HFF-Myc (cell line): ENCODE data around the gene KTI12.
A peak's percentile ranks its signal among the peaks of the same experiment; 100 is the strongest.

ENCODE experiments used
- DNase-seq: peaks from one replicate; pipeline ENCODE4 v3.0.0-alpha.2; 2011; ENCODE audit warnings: low read depth; ENCODE audit errors: extremely low read depth
- H3K4me3 ChIP-seq: replicated peaks from 2 replicates; pipeline ENCODE4 v1.5.1; 2011; ENCODE audit warnings: low read depth, mild to moderate bottlenecking, control low read depth, low read length
- TF ChIP-seq, protein P1 (sequence below): IDR thresholded peaks from 2 replicates; pipeline ENCODE4 v1.5.1; 2012; ENCODE audit warnings: mild to moderate bottlenecking, low read depth, low read length, control low read depth; ENCODE audit errors: missing control alignments

KTI12 gene

GRCh38 chr1:51998701-51999100 lies 34.9 kb downstream of the KTI12 start:
- H3K4me3 ChIP-seq, result no peak overlapping the region
- TF ChIP-seq, protein P1, sequence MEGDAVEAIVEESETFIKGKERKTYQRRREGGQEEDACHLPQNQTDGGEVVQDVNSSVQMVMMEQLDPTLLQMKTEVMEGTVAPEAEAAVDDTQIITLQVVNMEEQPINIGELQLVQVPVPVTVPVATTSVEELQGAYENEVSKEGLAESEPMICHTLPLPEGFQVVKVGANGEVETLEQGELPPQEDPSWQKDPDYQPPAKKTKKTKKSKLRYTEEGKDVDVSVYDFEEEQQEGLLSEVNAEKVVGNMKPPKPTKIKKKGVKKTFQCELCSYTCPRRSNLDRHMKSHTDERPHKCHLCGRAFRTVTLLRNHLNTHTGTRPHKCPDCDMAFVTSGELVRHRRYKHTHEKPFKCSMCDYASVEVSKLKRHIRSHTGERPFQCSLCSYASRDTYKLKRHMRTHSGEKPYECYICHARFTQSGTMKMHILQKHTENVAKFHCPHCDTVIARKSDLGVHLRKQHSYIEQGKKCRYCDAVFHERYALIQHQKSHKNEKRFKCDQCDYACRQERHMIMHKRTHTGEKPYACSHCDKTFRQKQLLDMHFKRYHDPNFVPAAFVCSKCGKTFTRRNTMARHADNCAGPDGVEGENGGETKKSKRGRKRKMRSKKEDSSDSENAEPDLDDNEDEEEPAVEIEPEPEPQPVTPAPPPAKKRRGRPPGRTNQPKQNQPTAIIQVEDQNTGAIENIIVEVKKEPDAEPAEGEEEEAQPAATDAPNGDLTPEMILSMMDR, result no peak
- DNase-seq, result no peak

DNA sequence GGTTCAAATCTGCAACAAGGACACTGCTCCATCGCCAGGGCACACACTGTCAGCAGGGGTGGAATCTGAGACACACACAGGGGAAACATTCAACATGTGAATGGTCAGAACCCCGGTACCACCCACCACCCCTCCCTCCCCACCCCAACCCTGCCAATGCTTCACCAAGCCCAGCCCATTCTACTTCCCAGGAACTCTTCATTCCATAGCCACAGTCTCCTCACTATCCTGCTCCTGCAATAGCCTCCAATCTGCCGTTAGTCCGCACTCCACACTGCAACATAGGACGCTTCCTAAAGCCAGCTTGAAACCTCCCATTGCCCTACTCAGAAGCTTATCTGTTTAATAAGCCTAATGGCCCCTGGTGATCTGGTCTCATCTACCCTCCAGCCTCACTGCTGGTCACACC lies 35.6 kb downstream of the KTI12 start:
- no peak overlapping the region for H3K4me3 ChIP-seq
- DNase-seq, result no peak

GRCh38 chr1:51990478-51990965 lies 43.1 kb downstream of the KTI12 start, which contains the start of gene RAB3B:
Gene RAB3B, minus strand, starts transcription at chr1:51990700. Its CDS starts 13,583 bp downstream, at chr1:51977117.
- TF ChIP-seq, protein P1, result no peak

More for the DNA sequence above, 35.6 kb downstream of the KTI12 start:
- TF ChIP-seq, protein P1, result no peak

DNA sequence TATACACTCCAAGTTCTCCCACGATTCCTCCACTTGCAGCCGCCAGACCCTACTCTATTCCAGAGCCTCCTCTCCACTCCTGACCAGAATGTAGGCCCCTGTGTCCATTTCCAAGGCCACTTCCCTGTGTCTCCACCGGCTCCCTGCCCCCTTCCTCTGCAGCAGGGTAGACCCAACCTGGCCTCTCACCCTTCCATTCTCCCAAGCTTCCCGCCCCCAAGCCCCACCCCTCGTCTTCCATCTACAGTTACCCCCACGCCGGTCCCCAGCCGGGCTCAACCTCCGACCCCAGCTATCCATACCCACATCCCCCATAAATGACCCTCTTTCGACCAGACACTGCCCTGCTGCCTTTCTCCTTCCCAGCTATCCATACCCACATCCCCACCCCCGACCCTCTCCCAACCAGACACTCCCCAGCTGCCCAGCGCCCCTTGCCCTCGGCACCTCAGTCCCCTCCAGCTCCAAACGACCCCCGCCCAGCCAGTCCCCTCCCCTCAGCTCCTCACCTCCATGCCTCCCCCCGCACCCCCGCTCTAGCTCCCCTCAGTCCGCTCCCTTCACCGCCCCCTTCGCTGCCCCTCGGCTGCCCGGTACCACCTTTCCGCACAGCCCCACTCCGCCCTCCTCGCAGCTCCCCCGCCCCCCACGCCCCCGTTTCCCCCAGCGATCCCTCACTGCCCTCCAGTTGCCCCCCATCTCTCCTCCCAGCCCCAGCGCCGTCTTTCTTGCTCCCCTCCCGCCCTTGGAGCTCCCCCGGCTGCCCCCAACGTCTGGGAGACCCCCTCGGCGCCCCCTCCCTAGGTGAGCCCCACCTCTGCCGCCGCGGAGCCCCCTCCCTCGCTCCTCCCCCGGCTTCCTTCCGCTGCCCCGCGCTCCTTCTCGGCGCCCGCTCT lies 43.8 kb downstream of the KTI12 start:
- DNase-seq, result no peak
- H3K4me3 ChIP-seq, result peak overlapping the region; percentile 57
- TF ChIP-seq, protein P1, result no peak

More at GRCh38 chr1:51990478-51990965, 43.1 kb downstream of the KTI12 start, which contains the start of gene RAB3B:
- DNase-seq, result no peak
- H3K4me3 ChIP-seq, result peak within 1 kb of the TSS; percentile 57

GRCh38 chr1:51988254-51988653 lies 45.4 kb downstream of the KTI12 start:
- no peak overlapping the region for H3K4me3 ChIP-seq
- TF ChIP-seq, protein P1, result no peak
- DNase-seq, result no peak

DNA sequence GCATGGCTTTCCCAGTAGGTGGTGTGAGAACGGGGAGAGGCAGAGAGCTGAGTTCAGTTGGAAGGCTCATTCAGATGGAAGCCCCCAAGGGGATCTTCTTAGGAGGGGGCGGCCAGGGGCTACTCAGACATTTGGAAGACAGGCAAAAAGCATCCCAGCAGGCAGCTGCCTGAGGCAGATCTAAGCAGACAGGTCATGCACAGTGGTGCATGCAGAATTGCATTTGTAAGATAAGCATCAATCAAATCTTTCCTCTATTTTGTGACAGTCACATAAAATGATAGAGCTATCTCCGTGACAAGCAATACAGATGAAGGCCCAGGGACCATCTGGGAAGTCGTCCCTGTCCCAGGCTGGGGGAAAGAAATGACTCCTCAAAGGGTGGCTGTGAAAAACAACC lies 46.9 kb downstream of the KTI12 start:
- H3K4me3 ChIP-seq, result no peak overlapping the region
- DNase-seq, result no peak
- TF ChIP-seq, protein P1, result no peak
